CD4-positive, alpha-beta memory T cell (primary cell): Measurements from ENCODE around the gene TDRD7. TPM values are rescaled to one million over a fixed set of nuclear protein-coding genes. Genes with fewer than 3 reads are reported as not detected.

Experiments
- CTCF ChIA-PET: fragments of 350-600 bp; sonication (Branson Sonifier 250); formaldehyde crosslinking; loops from one replicate; lab custom pipeline; 2021; ENCODE audit warnings: inconsistent platforms; ENCODE audit not compliant: partially characterized antibody; lab: Charles Lee
- POLR2A ChIA-PET: fragments of 350-600 bp; sonication (Branson Sonifier 250); formaldehyde crosslinking; loops from one replicate; lab custom pipeline; 2021; ENCODE audit not compliant: partially characterized antibody; lab: Charles Lee
- DNase-seq, 5 donors: peaks; one replicate each; pipeline versions ENCODE4 v3.0.0 to v3.0.0-alpha.2; 2020 to 2022; ENCODE audit warnings: mixed read lengths in 1 of 5
- H3K27ac ChIP-seq: one replicate; pipeline ENCODE4 v1.7.0; 2013; ENCODE audit warnings: low read depth, low read length
- H3K27me3 ChIP-seq: 2 replicates; pipeline ENCODE4 v1.7.0; 2013; ENCODE audit warnings: mild to moderate bottlenecking, low read length, moderate library complexity; ENCODE audit not compliant: insufficient read depth
- H3K36me3 ChIP-seq: 2 replicates; pipeline ENCODE4 v1.7.0; 2013; ENCODE audit warnings: mild to moderate bottlenecking, low read length, moderate library complexity; ENCODE audit not compliant: insufficient read depth
- H3K4me1 ChIP-seq: 2 replicates; pipeline ENCODE4 v1.7.0; 2013; ENCODE audit warnings: mild to moderate bottlenecking, low read length, moderate library complexity; ENCODE audit not compliant: insufficient read depth
- H3K4me3 ChIP-seq, 2 donors: one replicate each; pipeline ENCODE4 v1.7.0; 2013; ENCODE audit warnings: low read length in 2 of 2, mild to moderate bottlenecking in 1 of 2
- H3K9me3 ChIP-seq, 2 donors: one replicate each; pipeline ENCODE4 v1.7.0; 2013; ENCODE audit warnings: low read length in 2 of 2, control low read depth in 1 of 2; ENCODE audit not compliant: control insufficient read depth in 1 of 2
- H3K27ac Mint-ChIP-seq, 7 donors: one replicate each; pipeline ENCODE4 v1.8.0; 2020 to 2021; ENCODE audit warnings: mixed read lengths in 7 of 7, mild to moderate bottlenecking in 6 of 7, inconsistent platforms in 3 of 7, moderate library complexity in 3 of 7
- H3K27me3 Mint-ChIP-seq, 2 donors: one replicate each; pipeline ENCODE4 v1.8.0; 2020 to 2021; ENCODE audit warnings: mixed read lengths in 2 of 2
- H3K36me3 Mint-ChIP-seq, 2 donors: one replicate each; pipeline ENCODE4 v1.8.0; 2020 to 2021; ENCODE audit warnings: mixed read lengths in 2 of 2, inconsistent platforms in 1 of 2, mild to moderate bottlenecking in 1 of 2
- H3K4me1 Mint-ChIP-seq, 4 donors: one replicate each; pipeline ENCODE4 v1.8.0; 2020 to 2021; ENCODE audit warnings: mixed read lengths in 4 of 4, mild to moderate bottlenecking in 1 of 4
- H3K4me3 Mint-ChIP-seq, 8 donors: one replicate each; pipeline ENCODE4 v1.8.0; 2020 to 2021; ENCODE audit warnings: mixed read lengths in 8 of 8, mild to moderate bottlenecking in 7 of 8, moderate library complexity in 6 of 8, inconsistent platforms in 3 of 8
- H3K9me3 Mint-ChIP-seq, 8 donors: one replicate each; pipeline ENCODE4 v1.8.0; 2020 to 2021; ENCODE audit warnings: mixed read lengths in 8 of 8, mild to moderate bottlenecking in 5 of 8, inconsistent platforms in 3 of 8, moderate library complexity in 1 of 8
- intact Hi-C: fragments of 100-400 bp; cut with micrococcal nuclease; formaldehyde crosslinking; loops from one replicate; pipeline ENCODE4 v1.15.1; 2023
- polyA plus RNA-seq, 2 donors: library from polyadenylated mRNA; unstranded; fragments of 300-500 nt; fragmentation: Illumina TruSeq; gene quantifications; one replicate each; pipeline ENCODE4 v1.2.3, GENCODE V29; 2021
- total RNA-seq, 2 experiments: library from RNA; stranded (reverse); gene quantifications; one replicate each; pipeline ENCODE4 v1.2.3, GENCODE V29; 2021

The TDRD7 gene
- total and polyA plus RNA-seq, 4 experiments from 2014 or later: 5.6 to 13.6 (median 11.4) TPM

DNA sequence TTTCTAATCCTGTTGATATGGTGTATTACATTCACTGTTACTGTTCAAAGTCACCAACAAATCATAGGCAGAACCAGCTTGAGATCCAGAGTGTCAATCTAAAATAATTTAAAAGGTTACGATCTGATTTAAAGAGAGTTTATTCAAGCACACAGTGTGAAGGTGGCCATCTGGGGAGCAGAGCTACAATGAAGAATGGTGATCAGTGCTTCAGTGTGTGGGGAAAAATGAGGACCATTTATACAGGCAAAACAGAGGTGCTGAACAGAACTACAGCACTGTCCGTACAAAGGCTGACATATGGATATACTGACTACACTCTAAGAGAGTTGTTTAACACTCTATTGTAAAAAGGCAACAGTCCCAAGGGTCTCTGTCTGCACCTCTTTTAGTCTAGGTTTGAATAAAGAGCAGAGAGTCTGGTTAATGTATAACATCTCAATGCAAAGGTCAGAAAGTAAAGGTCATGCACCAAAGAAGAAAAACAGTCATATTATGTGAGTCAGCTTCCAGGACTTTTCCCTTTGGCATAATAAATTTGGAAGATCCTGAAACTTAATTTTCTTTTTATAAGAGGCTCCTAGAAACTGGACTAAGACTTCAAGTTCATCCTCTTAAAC, 29.7 kb upstream of the TDRD7 start:
- H3K27me3 Mint-ChIP-seq: peaks cover 2 to 3% of the 10 kb centered on the region in 2 donors
- intact Hi-C loops: no loop called here
- Histone ChIP-seq H3K27me3 (no peaks in the 10 kb centered on the region), H3K27ac (no peak overlapping the region), H3K9me3 (no peaks in the 10 kb centered on the region), H3K4me1 (no peaks in the 10 kb centered on the region), H3K4me3 (no peak overlapping the region), H3K36me3 (no peaks in the 10 kb centered on the region)
- ChIA-PET CTCF (interaction anchor here (1.8 kb wide), 1 partner anchor 525 kb away, joined by 6 read pairs; no protein-coding TSS in a partner anchor), POLR2A (no interaction called here)
- H3K9me3 Mint-ChIP-seq: no peaks in the 10 kb centered on the region
- no peak overlapping the region for H3K27ac Mint-ChIP-seq
- H3K4me3 Mint-ChIP-seq: no peak overlapping the region
- peaks cover 0 to 5% (median 2%) of the 10 kb centered on the region in 4 donors for H3K4me1 Mint-ChIP-seq
- H3K36me3 Mint-ChIP-seq: peaks cover 7 to 12% of the 10 kb centered on the region in 2 donors
- DNase-seq: no peak

DNA sequence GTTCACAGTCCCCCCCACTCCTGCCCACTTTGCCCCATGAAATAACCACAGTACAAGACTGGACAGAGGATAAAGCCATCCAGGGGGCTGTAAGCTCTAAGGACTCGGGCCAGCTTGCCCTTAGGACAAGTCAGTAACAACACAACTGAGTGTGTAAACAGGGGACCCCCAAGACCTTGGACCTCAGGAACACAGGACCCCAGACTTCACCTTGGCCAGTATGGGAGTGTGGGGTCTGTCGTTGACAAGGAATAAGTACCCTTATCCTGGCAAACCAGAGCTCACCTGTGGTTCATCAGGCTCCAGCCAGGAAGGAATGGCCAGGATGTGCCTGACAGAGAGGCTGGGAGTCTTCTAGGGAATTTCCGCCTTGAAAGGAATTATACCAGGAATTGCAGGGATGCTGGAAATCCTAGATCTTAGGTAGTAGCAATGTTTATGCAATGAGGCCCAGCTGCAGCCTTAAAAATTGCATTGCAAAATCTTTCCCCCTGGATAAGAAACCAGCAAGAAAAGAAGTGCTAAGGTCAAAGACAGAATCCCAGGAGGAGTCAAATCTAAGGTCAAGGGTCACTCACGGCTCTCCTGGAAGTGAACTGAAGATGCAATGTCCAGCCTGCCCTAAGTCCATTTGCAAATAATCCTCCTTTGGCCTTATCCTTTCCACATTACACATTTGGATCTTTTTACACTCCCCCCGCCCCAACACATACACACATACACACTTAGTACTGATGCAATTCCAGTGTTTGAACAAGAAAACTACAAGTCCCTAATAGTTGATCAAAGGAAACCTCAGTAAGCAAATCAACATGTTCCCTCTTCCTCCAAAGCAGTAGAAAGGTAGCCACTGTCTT, 27.3 kb upstream of the TDRD7 start:
- Mint-ChIP-seq H3K4me3 (no peak overlapping the region), H3K9me3 (no peaks in the 10 kb centered on the region), H3K36me3 (peaks cover 0 to 4% of the 10 kb centered on the region in 2 donors), H3K4me1 (peaks cover 2 to 14% (median 9%) of the 10 kb centered on the region in 4 donors), H3K27ac (no peak overlapping the region), H3K27me3 (peaks cover 2 to 7% of the 10 kb centered on the region in 2 donors)
- H3K27ac ChIP-seq: no peak overlapping the region
- intact Hi-C loops: no loop called here
- H3K36me3 ChIP-seq: no peaks in the 10 kb centered on the region
- CTCF ChIA-PET: interaction anchor here (0.7 to 1.7 kb wide), 4 partner anchors 13 to 528 kb away, joined by 3 to 6 read pairs (median 4); no protein-coding TSS in a partner anchor
- no peak overlapping the region for H3K4me3 ChIP-seq
- no peak for DNase-seq
- no peaks in the 10 kb centered on the region for H3K27me3 ChIP-seq
- H3K4me1 ChIP-seq: peaks cover 7% of the 10 kb centered on the region
- no peaks in the 10 kb centered on the region for H3K9me3 ChIP-seq
- POLR2A ChIA-PET: no interaction called here

DNA sequence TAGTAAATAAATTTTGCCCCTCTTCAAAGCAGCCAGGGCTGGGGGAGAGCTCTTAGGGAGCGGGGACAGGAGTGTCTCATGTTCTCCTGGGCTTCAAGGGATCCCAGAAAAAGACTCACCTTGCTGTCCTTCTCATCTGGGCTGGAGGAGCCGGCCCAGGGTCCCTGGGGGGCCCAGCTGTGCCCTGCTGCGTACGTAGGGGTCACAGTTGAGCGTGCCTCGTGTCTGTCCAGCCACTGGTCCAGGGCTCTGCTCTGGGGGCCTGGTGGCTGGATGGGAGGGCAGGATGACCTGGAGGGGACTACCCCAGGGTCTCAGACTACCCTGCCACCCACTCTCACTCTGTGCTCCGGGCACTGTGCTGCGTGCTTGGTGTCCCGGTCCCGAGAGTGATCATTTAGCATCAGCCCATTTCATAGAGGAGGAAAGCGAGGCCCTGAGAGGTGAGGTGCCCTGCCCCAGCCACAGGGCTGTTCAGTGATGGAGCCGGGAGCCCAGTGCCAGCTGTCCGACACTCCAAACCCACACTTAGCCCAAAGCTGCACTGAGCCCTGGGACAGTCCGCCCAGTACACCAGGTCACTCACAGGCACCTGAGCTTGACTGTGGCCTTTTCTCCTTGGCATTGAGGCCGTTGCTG, 26.2 kb upstream of the TDRD7 start:
- Histone ChIP-seq H3K9me3 (no peaks in the 10 kb centered on the region), H3K4me3 (no peak overlapping the region), H3K27ac (no peak overlapping the region), H3K36me3 (no peaks in the 10 kb centered on the region), H3K4me1 (peaks cover 7% of the 10 kb centered on the region), H3K27me3 (no peaks in the 10 kb centered on the region)
- peaks cover 2 to 7% of the 10 kb centered on the region in 2 donors for H3K27me3 Mint-ChIP-seq
- ChIA-PET CTCF (interaction anchor here (1.5 to 2.8 kb wide), 6 partner anchors 9 to 529 kb away, joined by 4 to 12 read pairs (median 8); no protein-coding TSS in a partner anchor), POLR2A (no interaction called here)
- no peak overlapping the region for H3K27ac Mint-ChIP-seq
- H3K9me3 Mint-ChIP-seq: no peaks in the 10 kb centered on the region
- peaks cover 2 to 14% (median 9%) of the 10 kb centered on the region in 4 donors for H3K4me1 Mint-ChIP-seq
- no peak overlapping the region for H3K4me3 Mint-ChIP-seq
- no peak for DNase-seq
- H3K36me3 Mint-ChIP-seq: no peaks in the 10 kb centered on the region
- intact Hi-C loops: no loop called here

DNA sequence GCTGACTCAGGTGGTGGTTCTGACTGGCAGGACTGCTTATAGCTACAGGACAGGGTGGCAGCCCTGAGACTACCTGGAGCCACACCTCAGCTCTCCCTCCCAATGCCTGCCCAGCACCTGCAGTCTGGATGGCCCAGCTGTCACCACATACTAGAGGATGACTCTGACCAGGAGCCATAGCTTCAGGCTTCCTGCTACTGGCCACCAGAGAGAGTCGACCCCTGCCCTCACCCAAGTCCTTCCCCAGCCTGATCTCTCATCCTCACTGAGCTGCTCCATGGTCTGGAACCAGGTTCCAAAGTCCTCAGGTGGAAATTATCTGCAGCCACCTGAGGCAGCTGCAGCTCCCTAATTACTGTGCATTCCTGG, 25.6 kb upstream of the TDRD7 start:
- no peak overlapping the region for H3K27ac ChIP-seq
- no peaks in the 10 kb centered on the region for H3K9me3 ChIP-seq
- no peak for DNase-seq
- intact Hi-C loops: no loop called here
- Mint-ChIP-seq H3K4me1 (peaks cover 2 to 14% (median 9%) of the 10 kb centered on the region in 4 donors), H3K27ac (no peak overlapping the region), H3K36me3 (no peaks in the 10 kb centered on the region), H3K9me3 (no peaks in the 10 kb centered on the region), H3K27me3 (peaks cover 2 to 7% of the 10 kb centered on the region in 2 donors), H3K4me3 (no peak overlapping the region)
- CTCF ChIA-PET: interaction anchor here (0.8 to 2.8 kb wide), 7 partner anchors 9 to 530 kb away, joined by 3 to 12 read pairs (median 6); no protein-coding TSS in a partner anchor
- no peaks in the 10 kb centered on the region for H3K36me3 ChIP-seq
- peaks cover 7% of the 10 kb centered on the region for H3K4me1 ChIP-seq
- POLR2A ChIA-PET: no interaction called here
- H3K4me3 ChIP-seq: no peak overlapping the region
- no peaks in the 10 kb centered on the region for H3K27me3 ChIP-seq

DNA sequence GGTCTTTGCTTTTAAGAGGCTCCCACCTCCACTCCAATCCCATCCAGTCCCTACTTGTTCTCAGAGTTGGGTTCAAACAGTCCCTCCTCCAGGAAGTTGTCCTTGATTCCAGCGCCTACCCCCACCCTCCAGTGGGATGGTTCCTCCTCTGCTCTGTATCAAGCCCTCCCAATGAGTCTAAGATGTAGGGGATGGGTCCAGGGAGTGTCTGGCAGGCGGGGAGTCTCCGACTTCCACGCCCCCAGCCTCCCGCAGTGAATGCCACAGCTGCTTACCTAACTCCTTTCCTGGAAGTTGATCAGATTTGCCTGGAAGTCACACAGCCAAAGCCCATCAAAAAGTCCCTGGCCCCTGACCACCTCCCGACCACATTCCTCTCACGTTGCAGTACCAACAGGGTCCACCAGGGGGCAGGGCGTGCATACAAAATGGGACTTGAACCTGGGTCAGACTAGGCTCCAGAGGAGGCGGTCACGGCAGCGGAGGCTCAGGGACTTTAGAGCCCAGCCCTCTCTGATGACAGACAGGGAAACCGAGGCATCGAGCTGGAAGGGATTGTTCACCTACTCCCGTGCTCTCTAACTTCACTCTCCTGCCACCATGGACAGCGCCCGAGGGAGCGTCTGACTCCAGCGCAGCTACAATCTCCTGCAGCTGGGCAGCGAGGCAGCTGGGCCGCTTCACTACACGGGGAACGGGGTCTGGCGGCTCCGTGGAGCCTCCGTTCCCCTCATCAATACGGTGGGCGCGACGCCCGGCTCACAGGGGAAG, 25.0 kb upstream of the TDRD7 start:
- H3K27me3 Mint-ChIP-seq: peaks cover 2 to 7% of the 10 kb centered on the region in 2 donors
- Histone ChIP-seq H3K36me3 (no peaks in the 10 kb centered on the region), H3K27ac (no peak overlapping the region), H3K9me3 (no peaks in the 10 kb centered on the region), H3K27me3 (no peaks in the 10 kb centered on the region), H3K4me3 (no peak overlapping the region), H3K4me1 (peaks cover 7% of the 10 kb centered on the region)
- no peaks in the 10 kb centered on the region for H3K9me3 Mint-ChIP-seq
- peaks cover 2 to 14% (median 9%) of the 10 kb centered on the region in 4 donors for H3K4me1 Mint-ChIP-seq
- intact Hi-C loops: loop anchor here (1.0 kb wide), 1 partner anchor 228 kb away; no protein-coding TSS in a partner anchor
- ChIA-PET CTCF (interaction anchor here (0.8 to 2.8 kb wide), 12 partner anchors 9 to 530 kb away, joined by 3 to 12 read pairs (median 5); no protein-coding TSS in a partner anchor), POLR2A (no interaction called here)
- H3K4me3 Mint-ChIP-seq: peak overlapping the region in 2 of 8 donors; percentile 22 to 46
- H3K27ac Mint-ChIP-seq: peak overlapping the region in 1 of 7 donors; percentile 72
- no peaks in the 10 kb centered on the region for H3K36me3 Mint-ChIP-seq
- DNase-seq: peak; percentile 43 to 66 (median 57)

DNA sequence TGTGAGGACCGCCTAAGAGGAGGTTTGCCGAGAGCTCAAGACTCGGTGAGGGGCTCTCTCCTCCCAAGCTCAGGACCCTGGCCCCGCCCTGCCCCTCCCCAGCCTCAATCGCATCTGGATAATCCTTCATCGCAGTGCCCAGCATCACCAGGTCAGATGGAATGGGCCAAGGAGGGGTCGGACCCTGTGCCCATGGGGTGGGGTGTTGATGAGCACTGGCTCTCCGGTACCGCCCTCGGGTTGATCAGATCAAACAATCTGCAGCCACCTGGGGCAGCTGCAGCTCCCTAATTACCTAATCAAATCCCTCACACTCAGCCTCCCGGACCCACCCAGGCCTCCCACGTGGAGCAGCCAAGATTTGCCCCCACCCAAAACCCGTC, 24.4 kb upstream of the TDRD7 start:
- Histone ChIP-seq H3K4me1 (peaks cover 7% of the 10 kb centered on the region), H3K4me3 (no peak overlapping the region), H3K36me3 (no peaks in the 10 kb centered on the region), H3K27ac (no peak overlapping the region), H3K27me3 (no peaks in the 10 kb centered on the region), H3K9me3 (no peaks in the 10 kb centered on the region)
- H3K27me3 Mint-ChIP-seq: peaks cover 2 to 7% of the 10 kb centered on the region in 2 donors
- no peak for DNase-seq
- ChIA-PET CTCF (interaction anchor here (0.8 to 2.8 kb wide), 11 partner anchors 8 to 531 kb away, joined by 3 to 12 read pairs (median 5); no protein-coding TSS in a partner anchor), POLR2A (no interaction called here)
- peaks cover 2 to 14% (median 9%) of the 10 kb centered on the region in 4 donors for H3K4me1 Mint-ChIP-seq
- intact Hi-C loops: loop anchor here (1.0 kb wide), 1 partner anchor 228 kb away; no protein-coding TSS in a partner anchor
- no peak overlapping the region for H3K27ac Mint-ChIP-seq
- no peaks in the 10 kb centered on the region for H3K9me3 Mint-ChIP-seq
- no peaks in the 10 kb centered on the region for H3K36me3 Mint-ChIP-seq
- no peak overlapping the region for H3K4me3 Mint-ChIP-seq
